NT2/D1 (cell line): ENCODE measurements around the gene EML4.

Experiments used
- DNase-seq: peaks from one replicate; pipeline ENCODE4 v3.0.0-alpha.2; 2011; ENCODE audit warnings: low read depth, low spot score
- H3K27me3 ChIP-seq: 2 replicates; pipeline ENCODE4 v1.6.0; 2011; ENCODE audit warnings: mild to moderate bottlenecking; ENCODE audit not compliant: insufficient read length, insufficient read depth
- H3K36me3 ChIP-seq: 2 replicates; pipeline ENCODE4 v1.6.1; 2011; ENCODE audit warnings: mild to moderate bottlenecking, low read length, mixed read lengths; ENCODE audit not compliant: insufficient read depth, insufficient read length
- H3K4me1 ChIP-seq: 2 replicates; pipeline ENCODE4 v1.5.1; 2011; ENCODE audit not compliant: insufficient read depth, insufficient read length
- H3K4me3 ChIP-seq: 2 replicates; pipeline ENCODE4 v1.5.1; 2011; ENCODE audit warnings: low read depth; ENCODE audit not compliant: insufficient read length
- H3K9ac ChIP-seq: 2 replicates; pipeline ENCODE4 v1.6.0; 2011; ENCODE audit warnings: low read depth; ENCODE audit not compliant: insufficient read length
- H3K9me3 ChIP-seq: 2 replicates; pipeline ENCODE4 v1.5.1; 2011; ENCODE audit warnings: mild to moderate bottlenecking, low read length; ENCODE audit not compliant: insufficient read depth
- SUZ12 ChIP-seq: IDR thresholded peaks from 2 replicates; pipeline ENCODE4 v1.6.1; 2011; ENCODE audit not compliant: insufficient read length, insufficient read depth; ENCODE audit errors: extremely low read depth
- YY1 ChIP-seq: IDR thresholded peaks from 2 replicates; pipeline ENCODE4 v1.6.1; 2011; ENCODE audit not compliant: insufficient read length, insufficient read depth
- ZNF274 ChIP-seq: IDR thresholded peaks from 2 replicates; pipeline ENCODE4 v1.6.1; 2011; ENCODE audit warnings: mild to moderate bottlenecking, low read depth, low read length

EML4 gene

GRCh38 chr2:42180300-42180699 lies 11.1 kb downstream of the EML4 start:
- no peak overlapping the region for H3K4me3 ChIP-seq
- no peaks in the 10 kb centered on the region for H3K9me3 ChIP-seq
- TF ChIP-seq SUZ12 (no peak), YY1 (no peak), ZNF274 (no peak)
- DNase-seq: no peak
- H3K4me1 ChIP-seq: no peaks in the 10 kb centered on the region
- H3K27me3 ChIP-seq: no peaks in the 10 kb centered on the region
- no peak overlapping the region for H3K9ac ChIP-seq
- H3K36me3 ChIP-seq: peaks cover 6% of the 10 kb centered on the region

GRCh38 chr2:42182654-42183308 lies 13.6 kb downstream of the EML4 start:
- DNase-seq: no peak
- Histone ChIP-seq H3K9me3 (no peaks in the 10 kb centered on the region), H3K36me3 (peaks cover 6% of the 10 kb centered on the region)

GRCh38 chr2:42183775-42184174 lies 14.6 kb downstream of the EML4 start:
- H3K9ac ChIP-seq: no peak overlapping the region
- H3K4me3 ChIP-seq: no peak overlapping the region
- peaks cover 6% of the 10 kb centered on the region for H3K36me3 ChIP-seq
- TF ChIP-seq ZNF274 (no peak), YY1 (no peak), SUZ12 (no peak)
- no peaks in the 10 kb centered on the region for H3K27me3 ChIP-seq
- no peak for DNase-seq
- no peaks in the 10 kb centered on the region for H3K4me1 ChIP-seq
- no peaks in the 10 kb centered on the region for H3K9me3 ChIP-seq

More at GRCh38 chr2:42182654-42183308, 13.6 kb downstream of the EML4 start:
- no peak for TF ChIP-seq YY1
- no peak for TF ChIP-seq ZNF274
- no peak for TF ChIP-seq SUZ12
- no peaks in the 10 kb centered on the region for H3K27me3 ChIP-seq
- no peaks in the 10 kb centered on the region for H3K4me1 ChIP-seq
- H3K4me3 ChIP-seq: no peak overlapping the region
- no peak overlapping the region for H3K9ac ChIP-seq

DNA sequence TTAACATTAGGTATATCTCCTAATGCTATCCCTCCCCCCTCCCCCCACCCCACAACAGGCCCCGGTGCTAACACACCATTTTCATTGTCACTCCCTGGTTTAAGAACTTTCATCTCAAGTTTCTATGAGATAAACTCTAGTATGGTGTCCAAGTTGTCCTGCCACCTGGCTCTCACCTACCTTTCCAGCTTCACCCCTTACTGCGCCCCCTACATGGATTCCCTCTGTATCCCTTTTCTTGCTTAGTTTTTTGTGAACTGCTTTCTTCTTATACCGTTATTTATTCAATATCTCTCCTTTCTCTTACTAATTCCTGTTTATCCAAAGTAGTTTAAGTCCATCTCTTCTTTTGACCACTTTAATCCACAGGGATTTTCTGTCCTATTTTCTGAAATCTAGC lies 15.2 kb downstream of the EML4 start:
- DNase-seq: no peak
- H3K27me3 ChIP-seq: no peaks in the 10 kb centered on the region
- H3K36me3 ChIP-seq: peaks cover 6% of the 10 kb centered on the region
- no peak overlapping the region for H3K9ac ChIP-seq
- no peaks in the 10 kb centered on the region for H3K9me3 ChIP-seq
- H3K4me1 ChIP-seq: no peaks in the 10 kb centered on the region
- TF ChIP-seq ZNF274: no peak
- TF ChIP-seq SUZ12: no peak
- TF ChIP-seq YY1: no peak
- H3K4me3 ChIP-seq: no peak overlapping the region

- Histone ChIP-seq H3K4me1 (no peaks in the 10 kb centered on the region), H3K9me3 (no peaks in the 10 kb centered on the region), H3K36me3 (peaks cover 6% of the 10 kb centered on the region), H3K4me3 (no peak overlapping the region), H3K9ac (no peak overlapping the region), H3K27me3 (no peaks in the 10 kb centered on the region)
- TF ChIP-seq ZNF274: no peak
- no peak for TF ChIP-seq YY1
- TF ChIP-seq SUZ12: no peak
- no peak for DNase-seq
Measured at GRCh38 chr2:42185220-42185921, 16.2 kb downstream of the EML4 start.

DNA sequence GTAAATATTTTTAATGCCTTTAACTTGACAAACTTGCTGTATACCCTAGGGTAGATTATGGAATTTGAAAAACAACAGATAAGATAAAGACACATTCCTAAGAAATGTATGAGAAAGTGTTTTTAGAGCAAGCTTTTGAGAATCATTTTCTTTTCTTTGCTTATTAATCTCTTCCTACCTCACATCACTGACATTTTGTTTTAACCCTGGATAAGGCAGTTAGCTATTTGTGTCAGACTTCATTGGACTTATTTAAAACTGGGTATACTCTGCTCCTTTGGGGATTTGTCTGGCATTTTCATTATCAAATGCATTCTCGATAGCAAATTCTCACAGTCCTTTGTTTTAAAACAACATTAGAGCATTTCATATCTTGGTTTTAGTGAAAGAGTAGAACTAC lies 17.2 kb downstream of the EML4 start:
- peaks cover 5% of the 10 kb centered on the region for H3K36me3 ChIP-seq
- H3K4me1 ChIP-seq: no peaks in the 10 kb centered on the region
- H3K9me3 ChIP-seq: no peaks in the 10 kb centered on the region
- TF ChIP-seq YY1 (no peak), ZNF274 (no peak), SUZ12 (no peak)
- no peak for DNase-seq
- H3K4me3 ChIP-seq: no peak overlapping the region
- H3K9ac ChIP-seq: no peak overlapping the region
- H3K27me3 ChIP-seq: no peaks in the 10 kb centered on the region

DNA sequence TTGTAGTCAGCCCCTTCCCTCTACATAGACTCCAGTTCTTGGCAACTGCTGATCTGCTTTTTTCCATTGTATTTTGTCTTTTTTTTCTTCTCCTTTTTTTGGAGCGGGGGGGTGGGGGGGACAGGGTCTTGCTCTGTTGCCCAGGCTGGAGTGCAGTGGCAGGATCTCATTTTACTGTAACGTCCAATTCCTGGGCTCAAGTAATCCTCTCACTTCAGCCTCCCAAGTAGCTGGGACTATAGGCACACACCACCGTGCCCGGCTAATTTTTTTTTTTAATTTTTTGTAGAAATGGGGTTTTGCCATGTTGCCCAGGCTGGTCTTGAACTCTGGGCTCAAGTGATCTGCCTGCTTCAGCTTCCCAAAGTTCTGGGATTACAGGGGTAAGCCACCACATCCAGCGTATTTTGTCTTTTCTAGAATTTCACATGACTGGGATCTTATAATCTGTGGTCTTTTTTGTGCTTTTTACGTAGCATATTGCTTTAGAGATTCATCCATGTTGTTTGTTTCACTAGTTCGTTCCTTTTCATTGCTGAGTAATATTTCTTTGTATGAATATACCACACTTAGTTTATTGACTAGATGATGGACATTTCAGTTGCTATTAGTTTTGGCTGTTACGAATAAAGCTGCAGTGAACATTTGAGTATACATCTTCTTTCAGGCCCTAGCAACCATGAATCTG lies 17.9 kb downstream of the EML4 start:
- no peaks in the 10 kb centered on the region for H3K27me3 ChIP-seq
- H3K4me3 ChIP-seq: no peak overlapping the region
- H3K9ac ChIP-seq: no peak overlapping the region
- no peaks in the 10 kb centered on the region for H3K9me3 ChIP-seq
- H3K4me1 ChIP-seq: no peaks in the 10 kb centered on the region
- DNase-seq: no peak
- H3K36me3 ChIP-seq: no peaks in the 10 kb centered on the region
- TF ChIP-seq SUZ12 (no peak), YY1 (no peak), ZNF274 (no peak)
